Adrenal gland (tissue), 12 donors: ENCODE results near the gene CAMTA1. TPM values are rescaled to one million over a fixed set of nuclear protein-coding genes. Genes with fewer than 3 reads are reported as not detected.

ENCODE experiments used
- DNase-seq, 7 donors: peaks; one replicate each; pipeline ENCODE4 v3.0.0-alpha.2; 2019 to 2020
- H3K27ac ChIP-seq, 5 donors: fragments of 200-600 bp; sonication (generic) in 4 of 5; 1 replicate in 3 of 5; 2 replicates in 2 of 5; pipeline versions ENCODE4 v1.5.1 to v1.8.0; 2016 to 2020; ENCODE audit warnings: mild to moderate bottlenecking in 1 of 5
- H3K27me3 ChIP-seq: fragments of 200-600 bp; 2 replicates; pipeline ENCODE4 v1.8.0; 2021
- H3K36me3 ChIP-seq, 2 donors: fragments of 200-600 bp; replicated peaks in 1 of 2; 1 replicate in 1 of 2; 2 replicates in 1 of 2; pipeline versions ENCODE4 v1.5.1 to v1.8.0; 2018 to 2022
- H3K4me1 ChIP-seq, 2 donors: fragments of 200-600 bp; replicated peaks in 1 of 2; 1 replicate in 1 of 2; 2 replicates in 1 of 2; pipeline versions ENCODE4 v1.5.1 to v1.8.0; 2018 to 2021
- H3K4me3 ChIP-seq, 4 donors: fragments of 200-600 bp; sonication (generic) in 3 of 4; one replicate each; pipeline ENCODE4 v1.5.1; 2016 to 2018
- H3K9me3 ChIP-seq, 3 donors: fragments of 200-600 bp; sonication (generic) in 1 of 3; replicated peaks in 1 of 3; 1 replicate in 2 of 3; 2 replicates in 1 of 3; pipeline versions ENCODE4 v1.5.1 to v1.8.0; 2016 to 2021
- CTCF ChIP-seq, 6 experiments: fragments of 450-650 bp in 4 of 6; fragments of 200-600 bp in 2 of 6; sonication (generic) in 1 of 6; IDR thresholded peaks; 1 replicate in 5 of 6; 2 replicates in 1 of 6; pipeline versions ENCODE4 v1.5.1 to v1.8.0; 2016 to 2021; ENCODE audit warnings: antibody characterized with exemption in 6 of 6, mild to moderate bottlenecking in 2 of 6, moderate library complexity in 1 of 6
- POLR2A ChIP-seq, 2 donors: fragments of 450-650 bp; IDR thresholded peaks; one replicate each; pipeline ENCODE4 v1.6.1; 2017; ENCODE audit warnings: antibody characterized with exemption in 2 of 2, mild to moderate bottlenecking in 2 of 2, moderate library complexity in 1 of 2
- whole genome bisulfite sequencing, 4 donors: extraction: QIAGEN DNeasy Blood & Tissue Kit in 2 of 4; methylation state at CpG; one replicate each; pipeline versions ENCODE4 v1.1.5 to v1.1.7; 2013 to 2017; 5-methylcytosine and 5-hydroxymethylcytosine counted together
- intact Hi-C, 2 donors: fragments of 100-400 bp; cut with DNase I; formaldehyde crosslinking; loops; one replicate each; pipeline versions ENCODE4 v1.14.1 to v1.15.0; 2022 to 2023
- polyA plus RNA-seq, 3 donors: library from polyadenylated mRNA; stranded (reverse); fragments of 200-250 nt in 2 of 3; fragments of 350-450 nt in 1 of 3; fragmentation: Illumina TruSeq in 1 of 3; extraction: RNeasy Lipid Tissue Mini Kit (QIAGEN cat#74804) in 1 of 3; gene quantifications; one replicate each; pipeline ENCODE4 v1.2.3, GENCODE V29; 2013 to 2014
- total RNA-seq, 9 donors: library from RNA; depleted of rRNA in 4 of 9; stranded (reverse); fragments of >200 nt in 4 of 9; fragments of 120-200 nt in 1 of 9; fragmentation: NEBNext Ultra II Directional in 1 of 9; extraction: Animal tissue kit (Norgen Biotek cat#: 25700) in 1 of 9; gene quantifications; one replicate each; pipeline versions ENCODE4 v1.1.0 to v1.2.4, GENCODE V29; 2013 to 2023
- donor health status: healthy with polysubstance abuse.
- donor health status: Bipolar disorder and iron deficiency.
- donor health status: DM: yes; HTN: yes; CAD: no.
- donor health status: DM: no; HTN: no; CAD: no.
- donor health status: DM: no; HTN: no; CAD: no.
- donor health status: DM: yes; HTN: yes; CAD: no.

The CAMTA1 gene
- total and polyA plus RNA-seq, 12 donors = 62.9 to 141 (median 96.9) TPM

GRCh38 chr1:6788946-6789345 lies 3.7 kb downstream of the CAMTA1 start:
- Histone ChIP-seq H3K27ac (peak overlapping the region in 1 of 5 donors; percentile 21), H3K4me3 (no peak overlapping the region)
- intact Hi-C loops = loop anchor here in 1 of 2 donors (10.0 kb wide), 1 partner anchor 286 kb away; no protein-coding TSS in a partner anchor

GRCh38 chr1:6790146-6790545 lies 4.9 kb downstream of the CAMTA1 start:
- H3K27ac ChIP-seq = no peak overlapping the region
- no peaks in the 10 kb centered on the region for H3K27me3 ChIP-seq
- H3K9me3 ChIP-seq = no peaks in the 10 kb centered on the region
- H3K4me1 ChIP-seq = peaks cover 4 to 41% of the 10 kb centered on the region in 2 donors
- DNase-seq = no peak
- intact Hi-C loops = loop anchor here in 1 of 2 donors (5.0 kb wide), 1 partner anchor 282 kb away; no protein-coding TSS in a partner anchor
- H3K36me3 ChIP-seq = no peaks in the 10 kb centered on the region
- no peak for TF ChIP-seq CTCF (IDR thresholded peaks at IDR 0.05)
- no peak for TF ChIP-seq POLR2A (IDR thresholded peaks at IDR 0.05)
- WGBS, 4 donors = 89 to 95% (median 93%) methylated on average over 2 of the region's 2 CpGs
- H3K4me3 ChIP-seq = no peak overlapping the region

More at GRCh38 chr1:6788946-6789345, 3.7 kb downstream of the CAMTA1 start:
- no peak for DNase-seq
- 70 to 85% (median 75%) methylated on average over 2 of the region's 2 CpGs for WGBS, 4 donors
- Histone ChIP-seq H3K36me3 (no peaks in the 10 kb centered on the region), H3K27me3 (no peaks in the 10 kb centered on the region), H3K4me1 (peaks cover 4 to 33% of the 10 kb centered on the region in 2 donors), H3K9me3 (no peaks in the 10 kb centered on the region)
- no peak for TF ChIP-seq POLR2A (IDR thresholded peaks at IDR 0.05)
- no peak for TF ChIP-seq CTCF (IDR thresholded peaks at IDR 0.05)

GRCh38 chr1:6794164-6794563 lies 8.9 kb downstream of the CAMTA1 start:
- TF ChIP-seq CTCF (IDR thresholded peaks at IDR 0.05) (peak; percentile 15 to 69 (median 56)), POLR2A (IDR thresholded peaks at IDR 0.05) (no peak)
- intact Hi-C loops = loop anchor here in 1 of 2 donors (5.0 kb wide), 1 partner anchor 278 kb away; no protein-coding TSS in a partner anchor
- no peak overlapping the region for H3K27ac ChIP-seq
- no peaks in the 10 kb centered on the region for H3K9me3 ChIP-seq
- no peaks in the 10 kb centered on the region for H3K36me3 ChIP-seq
- peaks cover 0 to 37% of the 10 kb centered on the region in 2 donors for H3K4me1 ChIP-seq
- H3K27me3 ChIP-seq = no peaks in the 10 kb centered on the region
- DNase-seq = no peak
- no peak overlapping the region for H3K4me3 ChIP-seq
- 47 to 61% (median 53%) methylated on average over 2 of the region's 2 CpGs for WGBS, 4 donors

GRCh38 chr1:6795203-6795602 lies 9.9 kb downstream of the CAMTA1 start:
- Histone ChIP-seq H3K9me3 (no peaks in the 10 kb centered on the region), H3K27ac (peak overlapping the region in 2 of 5 donors; percentile 38 to 76), H3K4me1 (peaks cover 0 to 35% of the 10 kb centered on the region in 2 donors), H3K4me3 (no peak overlapping the region), H3K27me3 (no peaks in the 10 kb centered on the region), H3K36me3 (no peaks in the 10 kb centered on the region)
- DNase-seq = no peak
- TF ChIP-seq CTCF (IDR thresholded peaks at IDR 0.05) = no peak
- TF ChIP-seq POLR2A (IDR thresholded peaks at IDR 0.05) = no peak
- 87 to 96% (median 88%) methylated on average over 4 of the region's 4 CpGs for WGBS, 4 donors
- intact Hi-C loops = loop anchor here (5.0 kb wide), 2 partner anchors 77 to 97 kb away; no protein-coding TSS in a partner anchor
